ENCODE data around the gene HES2.
"Not testable (repeated sequence)": the region's sequence is repeated elsewhere in the genome, so short reads cannot be mapped to it uniquely, and the experiment has no call there.

Gene HES2

DNA sequence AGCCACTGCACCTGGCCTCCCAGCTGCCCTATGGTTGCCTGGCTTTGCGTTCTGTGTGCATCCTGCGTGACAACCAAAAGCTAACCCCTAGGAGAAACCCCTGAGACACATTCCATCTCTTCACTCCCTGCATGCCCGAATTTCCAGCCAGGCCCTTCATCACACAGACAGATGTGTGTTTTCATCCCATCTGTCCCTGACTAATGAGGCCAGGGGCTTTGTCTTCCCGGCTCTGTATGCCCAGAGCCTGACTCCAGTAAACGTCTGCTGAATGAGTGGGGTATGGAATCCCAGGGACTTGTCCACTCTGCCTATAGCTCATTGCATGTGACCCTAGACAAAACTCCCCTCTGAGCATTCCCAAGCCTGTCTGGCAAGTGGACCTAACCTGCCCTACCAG is 14.5 kb upstream of the HES2 start:
- H3K36me3 ChIP-seq (ENCODE audit: insufficient read depth, low read length) = no peaks in the 10 kb centered on the region
- H3K9me3 ChIP-seq (ENCODE audit: low read depth, low read length) = no peaks in the 10 kb centered on the region
- DNase-seq (ENCODE audit: low read depth, low spot score) = no peak
- TF ChIP-seq POLR2AphosphoS5 (IDR thresholded peaks at IDR 0.05; ENCODE audit: borderline replicate concordance, low read depth, low read length) = no peak
- TF ChIP-seq FOXP2 (optimal IDR thresholded peaks at IDR 0.05; ENCODE audit: control extremely low read depth, extremely low read length, insufficient read depth) = no peak
- no peak for TF ChIP-seq EZH2 (IDR thresholded peaks at IDR 0.05)
- H3K4me3 ChIP-seq = no peak overlapping the region
- H3K9ac ChIP-seq (ENCODE audit: insufficient read length) = no peak overlapping the region
- H3K27ac ChIP-seq = no peak overlapping the region

GRCh38 chr1:6431645-6432579 is 12.2 kb upstream of the HES2 start:
- DNase-seq (ENCODE audit: low read depth, low spot score); H3K4me3 ChIP-seq: not testable (repeated sequence)

DNA sequence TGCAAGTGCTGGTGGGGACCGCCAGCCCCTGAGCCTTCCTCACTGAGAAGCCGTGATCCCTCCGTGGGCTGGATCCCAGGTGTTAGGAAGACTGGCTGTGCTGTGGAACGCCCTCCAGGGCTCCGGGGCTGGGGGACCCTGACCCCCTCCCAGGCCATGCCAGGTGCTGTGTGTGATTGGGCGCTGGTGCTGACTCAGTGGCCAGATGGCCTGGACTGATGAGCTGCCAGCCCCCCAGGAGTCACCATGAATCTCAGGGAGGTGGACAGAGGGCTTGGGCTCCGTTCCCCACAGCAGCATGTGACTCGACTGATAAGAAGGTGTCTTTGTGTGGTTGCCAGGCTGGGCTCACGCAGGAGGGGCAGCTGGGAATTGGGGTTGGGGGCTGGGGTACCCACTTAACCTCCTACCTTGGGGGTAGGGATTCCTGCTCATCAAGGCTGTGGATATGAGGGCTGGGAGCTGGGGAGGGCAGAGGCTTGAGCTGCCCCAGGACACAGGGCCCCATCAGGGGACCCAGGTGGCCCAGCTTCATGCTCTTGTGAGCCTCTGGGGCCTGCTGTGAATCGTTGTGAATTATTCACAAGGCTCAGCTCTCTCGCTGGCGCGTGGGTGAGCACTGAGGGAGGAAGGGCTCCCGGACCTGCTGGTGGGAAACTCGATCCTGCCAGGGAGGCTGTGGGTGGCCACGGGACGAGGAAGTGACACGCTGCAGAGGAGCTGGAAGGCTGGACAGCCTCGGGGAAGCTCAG is 10.1 kb upstream of the HES2 start:
- H3K9ac ChIP-seq (ENCODE audit: insufficient read length); H3K4me3 ChIP-seq; H3K9me3 ChIP-seq (ENCODE audit: low read depth, low read length); DNase-seq (ENCODE audit: low read depth, low spot score); H3K36me3 ChIP-seq (ENCODE audit: insufficient read depth, low read length); H3K27ac ChIP-seq: not testable (repeated sequence)

More at GRCh38 chr1:6431645-6432579, 12.2 kb upstream of the HES2 start:
- H3K9ac ChIP-seq (ENCODE audit: insufficient read length); H3K27ac ChIP-seq; H3K9me3 ChIP-seq (ENCODE audit: low read depth, low read length); H3K36me3 ChIP-seq (ENCODE audit: insufficient read depth, low read length): not testable (repeated sequence)

GRCh38 chr1:6428453-6428852 is 8.7 kb upstream of the HES2 start:
- DNase-seq (ENCODE audit: low read depth, low spot score); H3K9me3 ChIP-seq (ENCODE audit: low read depth, low read length); H3K36me3 ChIP-seq (ENCODE audit: insufficient read depth, low read length); H3K9ac ChIP-seq (ENCODE audit: insufficient read length); H3K4me3 ChIP-seq; H3K27ac ChIP-seq: not testable (repeated sequence)

- no peak overlapping the region for H3K27ac ChIP-seq
- no peak for DNase-seq (ENCODE audit: low read depth, low spot score)
- no peak overlapping the region for H3K9ac ChIP-seq (ENCODE audit: insufficient read length)
- no peak overlapping the region for H3K4me3 ChIP-seq
- no peaks in the 10 kb centered on the region for H3K36me3 ChIP-seq (ENCODE audit: insufficient read depth, low read length)
- TF ChIP-seq EZH2 (IDR thresholded peaks at IDR 0.05) (no peak), FOXP2 (optimal IDR thresholded peaks at IDR 0.05; ENCODE audit: control extremely low read depth, extremely low read length, insufficient read depth) (no peak)
- no peaks in the 10 kb centered on the region for H3K9me3 ChIP-seq (ENCODE audit: low read depth, low read length)
Measured at GRCh38 chr1:6427441-6428390, 8.0 kb upstream of the HES2 start.

- H3K36me3 ChIP-seq (ENCODE audit: insufficient read depth, low read length) = no peaks in the 10 kb centered on the region
- DNase-seq (ENCODE audit: low read depth, low spot score) = no peak
- H3K9ac ChIP-seq (ENCODE audit: insufficient read length) = no peak overlapping the region
- no peak overlapping the region for H3K4me3 ChIP-seq
- H3K9me3 ChIP-seq (ENCODE audit: low read depth, low read length) = no peaks in the 10 kb centered on the region
- TF ChIP-seq EZH2 (IDR thresholded peaks at IDR 0.05) (no peak), POLR2AphosphoS5 (IDR thresholded peaks at IDR 0.05; ENCODE audit: borderline replicate concordance, low read depth, low read length) (no peak), FOXP2 (optimal IDR thresholded peaks at IDR 0.05; ENCODE audit: control extremely low read depth, extremely low read length, insufficient read depth) (no peak)
- H3K27ac ChIP-seq = no peak overlapping the region
Measured at GRCh38 chr1:6426972-6427350, 7.2 kb upstream of the HES2 start.

DNA sequence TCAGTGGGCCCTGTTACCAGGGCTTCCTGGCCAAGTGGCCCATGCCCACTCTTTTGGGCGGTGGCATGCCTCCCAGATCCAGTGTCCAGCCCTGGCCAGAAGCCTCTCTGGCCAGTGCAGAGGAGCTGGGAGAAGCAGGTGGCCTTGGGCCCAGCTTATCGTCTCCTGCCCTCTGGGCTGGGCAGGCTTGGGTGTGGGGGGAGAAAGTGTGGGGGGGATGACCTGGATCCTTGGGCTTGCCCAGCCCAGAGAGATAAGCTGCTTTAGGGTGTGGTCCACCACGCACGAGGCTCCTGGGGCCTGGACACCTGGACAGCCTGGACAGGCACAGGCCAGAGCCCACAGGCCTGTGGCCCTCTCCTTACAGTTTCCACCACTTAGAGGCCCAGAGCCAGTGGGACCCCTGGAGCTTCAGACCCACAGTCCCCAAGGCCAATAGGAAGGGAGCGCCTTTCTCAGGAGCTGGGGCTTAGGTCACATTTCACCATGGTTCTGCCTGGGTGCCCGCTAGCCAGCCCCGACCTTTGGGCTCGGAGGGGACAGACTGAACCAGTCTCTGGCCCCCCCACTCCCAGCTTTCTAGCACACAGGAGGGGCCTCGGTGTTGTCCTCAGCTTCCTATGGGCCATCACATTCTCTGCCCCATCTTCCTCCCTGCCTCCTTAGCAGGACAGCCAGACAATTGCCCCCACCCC is 6.7 kb upstream of the HES2 start:
- no peaks in the 10 kb centered on the region for H3K36me3 ChIP-seq (ENCODE audit: insufficient read depth, low read length)
- no peak overlapping the region for H3K9ac ChIP-seq (ENCODE audit: insufficient read length)
- no peak overlapping the region for H3K27ac ChIP-seq
- DNase-seq (ENCODE audit: low read depth, low spot score) = no peak
- no peak overlapping the region for H3K4me3 ChIP-seq
- H3K9me3 ChIP-seq (ENCODE audit: low read depth, low read length) = no peaks in the 10 kb centered on the region
- no peak for TF ChIP-seq FOXP2 (optimal IDR thresholded peaks at IDR 0.05; ENCODE audit: control extremely low read depth, extremely low read length, insufficient read depth)
- no peak for TF ChIP-seq POLR2AphosphoS5 (IDR thresholded peaks at IDR 0.05; ENCODE audit: borderline replicate concordance, low read depth, low read length)
- TF ChIP-seq EZH2 (IDR thresholded peaks at IDR 0.05) = no peak

DNA sequence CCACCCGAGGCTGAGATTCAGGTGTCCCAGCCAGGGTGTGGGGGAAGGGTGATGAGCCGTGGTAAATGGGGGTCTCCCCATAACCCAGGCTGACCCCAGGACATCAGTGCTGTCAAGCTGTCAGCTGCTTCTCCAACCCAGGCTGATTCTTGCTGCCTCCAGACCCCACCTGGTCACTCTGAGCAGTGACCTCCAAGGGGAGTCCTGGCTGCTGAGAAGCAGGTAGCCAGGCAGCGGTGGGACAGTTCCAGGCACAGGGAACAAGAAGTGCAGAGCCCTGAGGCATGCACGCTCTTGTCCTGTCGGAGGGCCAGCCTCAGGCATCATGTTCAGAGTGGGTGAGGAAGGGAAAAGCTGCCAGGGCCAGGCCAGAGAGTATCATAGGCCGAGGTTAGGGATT is 5.9 kb upstream of the HES2 start:
- H3K9ac ChIP-seq (ENCODE audit: insufficient read length) = no peak overlapping the region
- H3K4me3 ChIP-seq = no peak overlapping the region

More for the DNA sequence above, 5.9 kb upstream of the HES2 start:
- no peaks in the 10 kb centered on the region for H3K36me3 ChIP-seq (ENCODE audit: insufficient read depth, low read length)
- no peaks in the 10 kb centered on the region for H3K9me3 ChIP-seq (ENCODE audit: low read depth, low read length)
- no peak for DNase-seq (ENCODE audit: low read depth, low spot score)
- H3K27ac ChIP-seq = no peak overlapping the region
- no peak for TF ChIP-seq FOXP2 (optimal IDR thresholded peaks at IDR 0.05; ENCODE audit: control extremely low read depth, extremely low read length, insufficient read depth)
- no peak for TF ChIP-seq POLR2AphosphoS5 (IDR thresholded peaks at IDR 0.05; ENCODE audit: borderline replicate concordance, low read depth, low read length)
- TF ChIP-seq EZH2 (IDR thresholded peaks at IDR 0.05) = no peak

All from SK-N-MC (cell line).